ENCODE measurements around the gene DPYD. TPM values are rescaled to one million over a fixed set of nuclear protein-coding genes. Genes with fewer than 3 reads are reported as not detected.

DPYD gene
- total RNA-seq, 1 donor from 2014 or later: 5.9 TPM

DNA sequence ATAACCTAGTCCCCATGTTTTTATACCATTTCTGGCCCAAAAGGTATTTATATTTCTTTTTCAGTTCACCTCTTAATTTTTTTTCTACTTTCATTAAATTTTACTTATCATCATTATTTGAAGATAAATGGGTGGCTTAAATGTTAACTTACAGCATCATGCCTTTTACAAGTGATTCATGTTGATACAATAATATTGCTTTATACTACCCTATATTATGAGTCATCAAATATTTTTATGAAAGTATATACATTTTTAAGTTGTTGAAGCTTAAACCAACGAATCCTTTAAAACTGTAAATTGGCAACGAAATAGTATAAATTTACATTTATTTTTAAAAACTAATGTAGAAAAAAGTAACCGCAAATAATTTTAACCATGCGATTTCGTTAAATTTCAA lies 207.9 kb downstream of the DPYD start:
- Mint-ChIP-seq H3K9me3 (peaks cover 6% of the 10 kb centered on the region), H3K4me3 (no peak overlapping the region), H3K4me1 (no peaks in the 10 kb centered on the region), H3K27me3 (ENCODE audit: low read depth) (no peaks in the 10 kb centered on the region), H3K36me3 (ENCODE audit: low read depth) (peaks cover 6% of the 10 kb centered on the region), H3K27ac (ENCODE audit: unreplicated experiment) (no peak overlapping the region)
- DNase-seq (ENCODE audit: low read depth, low spot score): no peak
- no peak for TF ChIP-seq CTCF (conservative IDR thresholded peaks at IDR 0.05)

DNA sequence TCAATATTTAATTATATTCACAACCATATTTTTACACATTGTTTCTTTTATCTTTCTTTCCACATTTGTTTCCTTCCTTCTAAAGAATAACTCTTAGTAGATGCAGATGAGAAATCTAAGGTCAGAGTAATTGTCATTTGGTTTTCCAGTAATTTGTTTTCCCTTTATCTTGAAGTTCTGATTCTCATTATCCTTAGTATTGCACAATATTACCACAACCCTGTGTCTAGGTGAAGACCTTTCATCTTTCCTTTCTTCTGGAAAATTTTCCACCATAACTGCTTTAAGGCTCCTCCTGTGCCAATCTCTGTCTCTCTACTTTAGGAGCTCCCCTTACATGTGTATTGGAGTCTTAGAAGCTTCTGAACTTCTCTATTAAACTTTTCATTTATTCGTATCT lies 209.0 kb downstream of the DPYD start:
- no peak overlapping the region for H3K4me3 Mint-ChIP-seq
- TF ChIP-seq CTCF (conservative IDR thresholded peaks at IDR 0.05): no peak
- H3K9me3 Mint-ChIP-seq: no peaks in the 10 kb centered on the region
- no peaks in the 10 kb centered on the region for H3K27me3 Mint-ChIP-seq (ENCODE audit: low read depth)
- H3K27ac Mint-ChIP-seq (ENCODE audit: unreplicated experiment): no peak overlapping the region
- no peak for DNase-seq (ENCODE audit: low read depth, low spot score)
- H3K36me3 Mint-ChIP-seq (ENCODE audit: low read depth): no peaks in the 10 kb centered on the region
- no peaks in the 10 kb centered on the region for H3K4me1 Mint-ChIP-seq

GRCh38 chr1:97693601-97694000 lies 227.2 kb downstream of the DPYD start:
- Mint-ChIP-seq H3K27ac (ENCODE audit: unreplicated experiment) (no peak overlapping the region), H3K27me3 (ENCODE audit: low read depth) (no peaks in the 10 kb centered on the region), H3K4me3 (no peak overlapping the region), H3K4me1 (peaks cover 3% of the 10 kb centered on the region), H3K36me3 (ENCODE audit: low read depth) (no peaks in the 10 kb centered on the region), H3K9me3 (no peaks in the 10 kb centered on the region)
- no peak for TF ChIP-seq CTCF (conservative IDR thresholded peaks at IDR 0.05)
- no peak for DNase-seq (ENCODE audit: low read depth, low spot score)

DNA sequence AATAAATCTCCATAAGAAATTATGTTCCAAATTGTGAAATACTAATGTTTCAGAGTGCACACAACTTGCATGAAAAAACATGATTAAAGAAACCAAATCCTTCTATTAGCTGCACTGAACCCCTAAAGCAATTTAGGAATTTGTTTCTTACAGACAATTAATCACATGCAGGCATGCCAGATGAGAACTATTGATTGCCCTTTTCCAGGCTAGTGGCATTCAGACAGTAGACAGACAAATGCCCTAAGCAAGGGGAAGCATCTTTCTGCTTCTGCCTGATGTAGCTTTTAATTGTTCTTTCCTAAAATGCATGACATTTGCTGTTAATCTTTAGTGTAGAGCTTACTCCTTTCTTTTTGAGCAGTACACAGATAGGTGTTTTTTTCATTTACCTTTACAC lies 229.5 kb downstream of the DPYD start:
- H3K27ac Mint-ChIP-seq (ENCODE audit: unreplicated experiment): no peak overlapping the region

GRCh38 chr1:97685360-97685759 lies 235.5 kb downstream of the DPYD start:
- no peak for TF ChIP-seq CTCF (conservative IDR thresholded peaks at IDR 0.05)
- H3K4me3 Mint-ChIP-seq: no peak overlapping the region
- no peak overlapping the region for H3K27ac Mint-ChIP-seq (ENCODE audit: unreplicated experiment)
- no peaks in the 10 kb centered on the region for H3K27me3 Mint-ChIP-seq (ENCODE audit: low read depth)
- H3K4me1 Mint-ChIP-seq: peaks cover 12% of the 10 kb centered on the region
- H3K9me3 Mint-ChIP-seq: peaks cover 10% of the 10 kb centered on the region
- DNase-seq (ENCODE audit: low read depth, low spot score): no peak
- peaks cover 7% of the 10 kb centered on the region for H3K36me3 Mint-ChIP-seq (ENCODE audit: low read depth)

More for the DNA sequence above, 229.5 kb downstream of the DPYD start:
- TF ChIP-seq CTCF (conservative IDR thresholded peaks at IDR 0.05): no peak
- Mint-ChIP-seq H3K27me3 (ENCODE audit: low read depth) (no peaks in the 10 kb centered on the region), H3K4me1 (peaks cover 3% of the 10 kb centered on the region), H3K36me3 (ENCODE audit: low read depth) (no peaks in the 10 kb centered on the region), H3K9me3 (no peaks in the 10 kb centered on the region), H3K4me3 (no peak overlapping the region)
- DNase-seq (ENCODE audit: low read depth, low spot score): no peak

DNA sequence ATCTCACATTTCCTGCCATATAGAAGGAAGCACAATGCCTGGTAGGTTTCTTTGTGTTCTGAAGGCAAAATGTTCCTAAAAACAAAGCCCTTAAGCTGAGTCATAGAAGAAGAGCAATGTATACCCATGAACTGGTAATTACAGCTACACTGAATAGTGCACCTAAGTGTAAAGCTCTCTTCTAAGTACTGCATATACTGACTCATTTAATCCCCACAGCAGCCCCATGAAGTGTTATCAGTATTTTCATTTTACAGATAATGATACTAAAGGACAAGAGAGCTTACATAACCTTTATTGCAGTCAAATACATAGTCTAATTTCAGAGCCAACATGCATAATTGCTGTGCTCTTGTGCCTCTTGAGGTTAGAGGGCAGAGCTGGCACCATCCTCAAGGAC lies 239.9 kb downstream of the DPYD start:
- Mint-ChIP-seq H3K27me3 (ENCODE audit: low read depth) (no peaks in the 10 kb centered on the region), H3K4me1 (peaks cover 12% of the 10 kb centered on the region), H3K36me3 (ENCODE audit: low read depth) (peaks cover 6% of the 10 kb centered on the region), H3K27ac (ENCODE audit: unreplicated experiment) (no peak overlapping the region), H3K4me3 (no peak overlapping the region), H3K9me3 (peaks cover 11% of the 10 kb centered on the region)
- DNase-seq (ENCODE audit: low read depth, low spot score): no peak
- no peak for TF ChIP-seq CTCF (conservative IDR thresholded peaks at IDR 0.05)
